HepG2 (cell line): ENCODE data around the gene GADD45GIP1. TPM values are rescaled to one million over a fixed set of nuclear protein-coding genes. Genes with fewer than 3 reads are reported as not detected.

ENCODE experiments used
- ATAC-seq: fragments of 200-7000 bp; cut with Tn5 transposase; 3 replicates; pipeline ENCODE4 v1.9.1; 2020; ENCODE audit warnings: mild to moderate bottlenecking, moderate library complexity
- BruUV-seq: library from RNA; stranded (reverse); fragments of 400-500 nt; replicated peaks from 2 replicates; lab custom pipeline; 2021; lab: Mats Ljungman, UMichigan
- CTCF ChIA-PET: fragments of 300-600 bp; formaldehyde crosslinking; extraction: SDS; loops from one replicate; lab custom pipeline; 2021; ENCODE audit warnings: low total read pairs, inconsistent platforms, low intra/inter-chr PET ratio; lab: Yijun Ruan, JAX
- POLR2A ChIA-PET: fragments of 350-600 bp; sonication (Branson Sonifier 250); formaldehyde crosslinking; loops from one replicate; lab custom pipeline; 2020; ENCODE audit warnings: antibody characterized with exemption, inconsistent platforms; lab: Yijun Ruan, JAX
- DNase-seq: peaks from one replicate; pipeline ENCODE4 v3.0.0-alpha.2; 2015; ENCODE audit warnings: low spot score
- FAIRE-seq: peaks from 3 replicates; lab custom pipeline; 2011; peaks lifted over from hg19 to GRCh38; lab: Jason Lieb, UNC
- H2AFZ ChIP-seq: one replicate; pipeline ENCODE4 v1.6.1; 2011; ENCODE audit warnings: low read length, inconsistent platforms
- H3K27ac ChIP-seq: fragments of 300-600 bp; 3 replicates; pipeline ENCODE4 v1.8.0; 2011; ENCODE audit warnings: mixed run types, mild to moderate bottlenecking, mixed read lengths, low read length, inconsistent platforms; ENCODE audit not compliant: insufficient read depth; ENCODE audit errors: extremely low read length
- H3K27me3 ChIP-seq, 2 experiments: fragments of 200-600 bp in 1 of 2; 2 replicates in 1 of 2; 3 replicates in 1 of 2; pipeline versions ENCODE4 v1.6.0 to v1.8.0; 2011; ENCODE audit warnings: low read length in 2 of 2, mild to moderate bottlenecking in 2 of 2, moderate library complexity in 2 of 2, inconsistent platforms in 1 of 2; ENCODE audit not compliant: insufficient read depth in 2 of 2, control insufficient read depth in 1 of 2
- H3K36me3 ChIP-seq, 2 experiments: fragments of 200-600 bp in 1 of 2; replicated peaks in 1 of 2; 2 replicates in 1 of 2; 3 replicates in 1 of 2; pipeline versions ENCODE4 v1.5.1 to v1.8.0; 2011; ENCODE audit warnings: low read length in 2 of 2, inconsistent platforms in 1 of 2; ENCODE audit not compliant: insufficient read depth in 2 of 2, control insufficient read depth in 1 of 2
- H3K4me1 ChIP-seq: 2 replicates; pipeline ENCODE4 v1.5.1; 2012; ENCODE audit warnings: low read length, inconsistent platforms; ENCODE audit not compliant: insufficient read depth
- H3K4me2 ChIP-seq: 2 replicates; pipeline ENCODE4 v1.6.0; 2011; ENCODE audit warnings: low read depth, low read length, inconsistent platforms
- H3K4me3 ChIP-seq, 3 experiments: fragments of 200-600 bp in 1 of 3; sonication (generic), shearing (Covaris generic) in 1 of 3; replicated peaks in 1 of 3; 2 replicates each; pipeline ENCODE4 v1.5.1; 2011 to 2016; ENCODE audit warnings: low read length in 3 of 3, inconsistent platforms in 2 of 3, low read depth in 2 of 3, mild to moderate bottlenecking in 2 of 3, control low read depth in 1 of 3, mixed read lengths in 1 of 3; ENCODE audit not compliant: insufficient read depth in 1 of 3
- H3K79me2 ChIP-seq: one replicate; pipeline ENCODE4 v1.6.1; 2011; ENCODE audit warnings: low read length, inconsistent platforms; ENCODE audit not compliant: insufficient read depth
- H3K9ac ChIP-seq: 2 replicates; pipeline ENCODE4 v1.6.0; 2011; ENCODE audit warnings: mild to moderate bottlenecking, low read depth, low read length, inconsistent platforms; ENCODE audit not compliant: insufficient read depth
- H3K9me3 ChIP-seq: 2 replicates; pipeline ENCODE4 v1.5.1; 2012; ENCODE audit warnings: mild to moderate bottlenecking, low read length
- H4K20me1 ChIP-seq: 2 replicates; pipeline ENCODE4 v1.6.0; 2011; ENCODE audit warnings: inconsistent platforms, mild to moderate bottlenecking, low read length, moderate library complexity; ENCODE audit not compliant: insufficient read depth
- BCLAF1 ChIP-seq: fragments of 450-650 bp; IDR thresholded peaks from 2 replicates; pipeline ENCODE4 v1.6.1; 2017; ENCODE audit warnings: mild to moderate bottlenecking
- JUNB ChIP-seq: sonication (generic); formaldehyde crosslinking; IDR thresholded peaks from 2 replicates; pipeline ENCODE4 v1.8.0; 2022; ENCODE audit warnings: missing genetic modification reagents, mild to moderate bottlenecking, borderline replicate concordance
- NFKB2 ChIP-seq: sonication (generic); formaldehyde crosslinking; IDR thresholded peaks from 2 replicates; pipeline ENCODE4 v1.4.0; 2020; ENCODE audit warnings: missing genetic modification reagents, borderline replicate concordance
- ZNF512 ChIP-seq: sonication (generic); formaldehyde crosslinking; IDR thresholded peaks from 2 replicates; pipeline ENCODE4 v1.4.0; 2020; ENCODE audit warnings: mild to moderate bottlenecking, missing genetic modification reagents
- WGBS: methylation state at CpG from one replicate; pipeline ENCODE4 v1.1.6; 2017; ENCODE audit warnings: low lambda C conversion rate; 5-methylcytosine and 5-hydroxymethylcytosine counted together
- in situ Hi-C: cut with HindIII; loops from 2 replicates; pipeline ENCODE4 v1.10.0; 2017; ENCODE audit warnings: low pct_unique_long_range_greater_than_20kb; ENCODE audit not compliant: extremely low pct_ligation_motif_present
- intact Hi-C: fragments of 100-400 bp; cut with micrococcal nuclease; formaldehyde crosslinking; loops from one replicate; pipeline ENCODE4 v1.10.0; 2022; ENCODE audit not compliant: unreplicated experiment
- polyA plus RNA-seq, 8 experiments: library from polyadenylated mRNA; depleted of rRNA in 3 of 8; stranded (reverse) in 7 of 8; unstranded in 1 of 8; fragments of >200 nt; fragmentation: Illumina TruSeq in 4 of 8; extraction: Trizol in 4 of 8; gene quantifications; 2 replicates each; pipeline versions ENCODE4 v1.2.1 to v1.2.3, GENCODE V29; 2011 to 2016; ENCODE audit warnings: low read depth in 4 of 8, missing spikeins in 1 of 8, mixed read lengths in 1 of 8; ENCODE audit not compliant: insufficient read depth in 1 of 8
- total RNA-seq, 5 experiments: library from RNA; depleted of rRNA; stranded (reverse); fragments of >200 nt; fragmentation: Illumina TruSeq; extraction: Trizol; gene quantifications; 2 replicates each; pipeline ENCODE4 v1.2.3, GENCODE V29; 2016; ENCODE audit warnings: low read depth in 1 of 5
- TF ChIP-seq, protein P1 (sequence below): sonication (generic); formaldehyde crosslinking; IDR thresholded peaks from 2 replicates; pipeline ENCODE4 v1.4.0; 2020; ENCODE audit warnings: mild to moderate bottlenecking, missing genetic modification reagents
- TF ChIP-seq, protein P2 (sequence below): sonication (generic); formaldehyde crosslinking; IDR thresholded peaks from 2 replicates; pipeline ENCODE4 v1.9.0; 2021; ENCODE audit warnings: mild to moderate bottlenecking, missing genetic modification reagents

Gene GADD45GIP1
- total and polyA plus RNA-seq, 2 of the 13 experiments (the other 11 are each of a cell fraction or from before 2014, with no cell fraction given) = 24.6 to 30.7 TPM

GRCh38 chr19:12984683-12985048, 27.6 kb upstream of the GADD45GIP1 start (continued):
- no peak for TF ChIP-seq BCLAF1
- TF ChIP-seq, all 625 proteins: peak for 5

DNA sequence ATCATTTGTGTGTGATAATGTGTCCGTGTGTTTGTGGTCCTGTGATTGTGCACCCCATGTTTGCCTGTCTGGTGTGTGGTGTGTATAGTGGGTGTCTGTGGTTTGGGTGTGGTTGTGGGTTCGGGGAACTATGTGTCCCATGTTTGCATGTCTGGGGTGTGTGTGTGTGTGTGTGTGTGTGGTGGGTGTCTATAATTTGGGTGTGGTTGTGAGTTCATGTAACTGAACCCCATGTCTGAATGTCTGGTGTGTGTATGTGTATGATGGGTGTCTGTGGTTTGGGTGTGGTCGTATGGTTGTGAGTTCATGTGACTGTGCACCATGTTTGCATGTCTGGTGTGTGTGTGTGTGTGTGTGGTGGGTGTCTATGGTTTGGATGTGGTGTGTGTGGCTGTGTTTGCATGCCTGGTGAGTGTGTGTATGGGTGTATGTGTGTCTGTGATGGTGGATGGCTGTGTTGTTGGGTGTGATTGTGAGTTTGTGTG, 27.2 kb upstream of the GADD45GIP1 start:
- no peak for DNase-seq
- Histone ChIP-seq H3K9ac (peak overlapping the region; percentile 55), H3K4me1 (peaks cover 60% of the 10 kb centered on the region), H3K4me3 (peak overlapping the region in 2 of 3 experiments; percentile 33 to 76; a peak in 3 of 6 replicates), H4K20me1 (no peaks in the 10 kb centered on the region), H3K36me3 (no peaks in the 10 kb centered on the region), H2AFZ (no peak overlapping the region), H3K9me3 (no peaks in the 10 kb centered on the region), H3K27ac (no peak overlapping the region), H3K79me2 (no peaks in the 10 kb centered on the region), H3K27me3 (peaks cover 0 to 5% of the 10 kb centered on the region in 2 experiments; a peak in 1 of 5 replicates), H3K4me2 (peak overlapping the region; percentile 98)
- in situ Hi-C loops = no loop called here
- peak; percentile 42 for FAIRE-seq
- no peak for ATAC-seq
- POLR2A ChIA-PET = interaction anchor here (2.2 to 3.6 kb wide), 7 partner anchors 12 to 77 kb away, joined by 7 to 66 read pairs (median 13); no protein-coding TSS in a partner anchor
- CTCF ChIA-PET = interaction anchor here (1.4 to 3.8 kb wide), 3 partner anchors 77 to 109 kb away, joined by 3 to 29 read pairs (median 11); no protein-coding TSS in a partner anchor
- BruUV-seq = no TSS peak
- intact Hi-C loops = loop anchor here (2.0 kb wide), 1 partner anchor 49 kb away; no protein-coding TSS in a partner anchor
- WGBS = 58% methylated on average over 3 of the region's 3 CpGs
- peak; percentile 19; the same call in 1 of the 2 replicates for TF ChIP-seq ZNF512
- peak; percentile 63; the same call in 1 of the 2 replicates for TF ChIP-seq JUNB (CRISPR knock-in tag)
- TF ChIP-seq, protein P1, sequence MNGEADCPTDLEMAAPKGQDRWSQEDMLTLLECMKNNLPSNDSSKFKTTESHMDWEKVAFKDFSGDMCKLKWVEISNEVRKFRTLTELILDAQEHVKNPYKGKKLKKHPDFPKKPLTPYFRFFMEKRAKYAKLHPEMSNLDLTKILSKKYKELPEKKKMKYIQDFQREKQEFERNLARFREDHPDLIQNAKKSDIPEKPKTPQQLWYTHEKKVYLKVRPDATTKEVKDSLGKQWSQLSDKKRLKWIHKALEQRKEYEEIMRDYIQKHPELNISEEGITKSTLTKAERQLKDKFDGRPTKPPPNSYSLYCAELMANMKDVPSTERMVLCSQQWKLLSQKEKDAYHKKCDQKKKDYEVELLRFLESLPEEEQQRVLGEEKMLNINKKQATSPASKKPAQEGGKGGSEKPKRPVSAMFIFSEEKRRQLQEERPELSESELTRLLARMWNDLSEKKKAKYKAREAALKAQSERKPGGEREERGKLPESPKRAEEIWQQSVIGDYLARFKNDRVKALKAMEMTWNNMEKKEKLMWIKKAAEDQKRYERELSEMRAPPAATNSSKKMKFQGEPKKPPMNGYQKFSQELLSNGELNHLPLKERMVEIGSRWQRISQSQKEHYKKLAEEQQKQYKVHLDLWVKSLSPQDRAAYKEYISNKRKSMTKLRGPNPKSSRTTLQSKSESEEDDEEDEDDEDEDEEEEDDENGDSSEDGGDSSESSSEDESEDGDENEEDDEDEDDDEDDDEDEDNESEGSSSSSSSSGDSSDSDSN (CRISPR knock-in tag) = peak; percentile 21
- TF ChIP-seq, protein P2, sequence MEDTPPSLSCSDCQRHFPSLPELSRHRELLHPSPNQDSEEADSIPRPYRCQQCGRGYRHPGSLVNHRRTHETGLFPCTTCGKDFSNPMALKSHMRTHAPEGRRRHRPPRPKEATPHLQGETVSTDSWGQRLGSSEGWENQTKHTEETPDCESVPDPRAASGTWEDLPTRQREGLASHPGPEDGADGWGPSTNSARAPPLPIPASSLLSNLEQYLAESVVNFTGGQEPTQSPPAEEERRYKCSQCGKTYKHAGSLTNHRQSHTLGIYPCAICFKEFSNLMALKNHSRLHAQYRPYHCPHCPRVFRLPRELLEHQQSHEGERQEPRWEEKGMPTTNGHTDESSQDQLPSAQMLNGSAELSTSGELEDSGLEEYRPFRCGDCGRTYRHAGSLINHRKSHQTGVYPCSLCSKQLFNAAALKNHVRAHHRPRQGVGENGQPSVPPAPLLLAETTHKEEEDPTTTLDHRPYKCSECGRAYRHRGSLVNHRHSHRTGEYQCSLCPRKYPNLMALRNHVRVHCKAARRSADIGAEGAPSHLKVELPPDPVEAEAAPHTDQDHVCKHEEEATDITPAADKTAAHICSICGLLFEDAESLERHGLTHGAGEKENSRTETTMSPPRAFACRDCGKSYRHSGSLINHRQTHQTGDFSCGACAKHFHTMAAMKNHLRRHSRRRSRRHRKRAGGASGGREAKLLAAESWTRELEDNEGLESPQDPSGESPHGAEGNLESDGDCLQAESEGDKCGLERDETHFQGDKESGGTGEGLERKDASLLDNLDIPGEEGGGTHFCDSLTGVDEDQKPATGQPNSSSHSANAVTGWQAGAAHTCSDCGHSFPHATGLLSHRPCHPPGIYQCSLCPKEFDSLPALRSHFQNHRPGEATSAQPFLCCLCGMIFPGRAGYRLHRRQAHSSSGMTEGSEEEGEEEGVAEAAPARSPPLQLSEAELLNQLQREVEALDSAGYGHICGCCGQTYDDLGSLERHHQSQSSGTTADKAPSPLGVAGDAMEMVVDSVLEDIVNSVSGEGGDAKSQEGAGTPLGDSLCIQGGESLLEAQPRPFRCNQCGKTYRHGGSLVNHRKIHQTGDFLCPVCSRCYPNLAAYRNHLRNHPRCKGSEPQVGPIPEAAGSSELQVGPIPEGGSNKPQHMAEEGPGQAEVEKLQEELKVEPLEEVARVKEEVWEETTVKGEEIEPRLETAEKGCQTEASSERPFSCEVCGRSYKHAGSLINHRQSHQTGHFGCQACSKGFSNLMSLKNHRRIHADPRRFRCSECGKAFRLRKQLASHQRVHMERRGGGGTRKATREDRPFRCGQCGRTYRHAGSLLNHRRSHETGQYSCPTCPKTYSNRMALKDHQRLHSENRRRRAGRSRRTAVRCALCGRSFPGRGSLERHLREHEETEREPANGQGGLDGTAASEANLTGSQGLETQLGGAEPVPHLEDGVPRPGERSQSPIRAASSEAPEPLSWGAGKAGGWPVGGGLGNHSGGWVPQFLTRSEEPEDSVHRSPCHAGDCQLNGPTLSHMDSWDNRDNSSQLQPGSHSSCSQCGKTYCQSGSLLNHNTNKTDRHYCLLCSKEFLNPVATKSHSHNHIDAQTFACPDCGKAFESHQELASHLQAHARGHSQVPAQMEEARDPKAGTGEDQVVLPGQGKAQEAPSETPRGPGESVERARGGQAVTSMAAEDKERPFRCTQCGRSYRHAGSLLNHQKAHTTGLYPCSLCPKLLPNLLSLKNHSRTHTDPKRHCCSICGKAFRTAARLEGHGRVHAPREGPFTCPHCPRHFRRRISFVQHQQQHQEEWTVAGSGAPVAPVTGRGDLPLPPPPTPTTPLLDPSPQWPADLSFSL (CRISPR knock-in tag) = peak; percentile 97
- TF ChIP-seq NFKB2 = 0 out of 2 replicates have a peak, but pooled peaks have one; percentile 1
